Stimulated activated CD4-positive, alpha-beta T cell treated with anti-CD3 and anti-CD28 coated beads, TNF-alpha, amount 100 ng/mL, for 1 hour (primary cell): ENCODE results near the gene TSEN15.

Experiments used
- DNase-seq, 3 donors: peaks; one replicate each; pipeline ENCODE4 v3.0.0-alpha.2; 2020; ENCODE audit warnings: low read depth in 3 of 3, low spot score in 1 of 3

The TSEN15 gene

DNA sequence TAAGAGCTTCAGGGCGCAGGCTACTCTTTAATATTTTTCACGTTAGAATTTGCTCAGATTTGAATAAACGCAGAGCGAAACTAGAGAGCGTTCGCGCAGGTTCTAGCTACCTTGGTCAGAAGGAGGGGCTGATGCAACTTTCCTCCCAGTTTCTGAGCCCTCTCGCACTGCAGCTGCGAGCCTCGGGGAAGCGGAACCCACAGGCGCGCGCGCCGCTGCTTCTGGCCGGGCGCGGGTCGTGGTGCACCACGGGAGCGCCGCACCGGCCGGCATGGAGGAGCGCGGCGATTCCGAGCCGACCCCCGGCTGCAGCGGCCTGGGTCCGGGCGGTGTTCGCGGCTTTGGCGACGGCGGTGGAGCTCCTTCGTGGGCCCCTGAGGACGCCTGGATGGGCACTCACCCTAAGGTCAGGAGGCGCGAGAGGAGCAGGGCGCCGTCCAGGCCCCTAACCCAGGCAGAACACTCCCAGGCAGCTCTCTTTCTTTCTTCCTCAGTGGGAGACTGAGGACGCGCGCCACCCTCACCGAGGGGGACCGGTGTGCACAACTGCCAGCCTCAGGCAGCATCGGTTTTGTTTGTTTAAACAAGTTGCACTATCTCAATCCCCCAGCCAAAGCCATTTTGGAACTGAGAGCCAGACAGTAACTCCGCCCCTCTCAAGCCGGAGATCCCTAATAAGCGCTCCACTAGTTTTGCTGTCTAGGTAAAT, at the start of gene TSEN15:
Gene TSEN15, plus strand, starts transcription at position 246 of the 709 bp plus-strand sequence. Its CDS starts 26 bp downstream, at position 272.
- DNase-seq, result peak; percentile 31 to 69 (median 68)

GRCh38 chr1:184002071-184002470, 49.5 kb upstream of the TSEN15 start:
- DNase-seq, result no peak

DNA sequence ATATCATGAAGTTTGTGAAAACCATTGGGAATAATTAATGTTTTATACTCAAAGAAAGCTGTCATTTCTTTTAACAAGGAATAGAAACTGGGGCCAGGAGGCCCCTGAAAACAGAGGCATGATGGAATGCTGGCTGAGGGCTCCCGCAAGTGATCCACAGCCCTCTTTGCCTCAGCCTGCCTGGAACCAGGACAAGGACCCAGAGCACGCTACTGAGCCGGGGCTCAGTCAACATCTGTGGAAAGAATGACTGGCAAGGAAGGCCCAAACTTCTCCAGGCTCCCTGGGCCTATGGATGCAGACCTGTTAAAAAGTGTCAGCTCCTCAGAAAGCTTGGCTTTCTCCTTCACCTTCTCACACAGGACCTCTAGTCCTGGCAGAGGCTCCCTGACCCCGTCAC, 46.6 kb upstream of the TSEN15 start:
- DNase-seq, result no peak

DNA sequence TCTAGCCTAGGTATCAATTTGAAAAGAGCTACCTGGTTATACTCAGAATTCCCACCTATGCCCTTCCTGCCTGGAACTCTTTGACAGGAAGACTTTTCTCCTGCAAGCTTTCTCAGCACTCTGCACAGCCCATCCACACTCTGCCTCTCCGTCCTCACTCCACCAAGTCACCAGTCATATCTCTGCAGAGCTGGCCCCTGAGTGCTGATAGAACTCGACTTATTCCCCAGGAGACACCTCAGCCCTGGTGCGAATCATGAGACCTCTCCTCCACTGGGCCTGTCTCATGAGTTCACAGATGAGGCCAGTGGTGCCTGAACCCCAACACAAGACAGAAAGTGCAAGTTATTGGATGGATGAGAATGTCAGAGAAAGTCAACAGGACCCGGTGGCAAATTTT, 46.0 kb upstream of the TSEN15 start:
- no peak for DNase-seq

- no peak for DNase-seq
These were observed 40.7 kb upstream of the TSEN15 start for GRCh38 chr1:184010788-184011187.

DNA sequence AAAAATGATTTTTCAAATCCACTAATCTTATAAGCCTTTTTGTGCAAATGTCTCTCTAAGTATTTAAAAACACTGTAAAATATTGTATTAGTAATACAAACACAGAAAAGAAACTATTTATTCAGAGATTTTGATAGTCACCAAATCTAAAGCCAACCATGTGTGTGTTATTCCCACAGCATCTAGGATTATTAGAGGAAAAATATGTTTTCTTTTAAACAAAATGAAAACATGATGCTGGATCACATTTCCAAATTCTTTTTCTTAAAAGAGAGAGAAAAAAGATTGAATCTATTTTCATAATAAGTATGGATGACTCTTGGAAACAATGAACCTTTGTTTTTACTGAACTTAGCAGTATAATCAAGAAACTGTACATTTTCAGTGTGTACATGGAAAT, 39.3 kb upstream of the TSEN15 start:
- no peak for DNase-seq

DNA sequence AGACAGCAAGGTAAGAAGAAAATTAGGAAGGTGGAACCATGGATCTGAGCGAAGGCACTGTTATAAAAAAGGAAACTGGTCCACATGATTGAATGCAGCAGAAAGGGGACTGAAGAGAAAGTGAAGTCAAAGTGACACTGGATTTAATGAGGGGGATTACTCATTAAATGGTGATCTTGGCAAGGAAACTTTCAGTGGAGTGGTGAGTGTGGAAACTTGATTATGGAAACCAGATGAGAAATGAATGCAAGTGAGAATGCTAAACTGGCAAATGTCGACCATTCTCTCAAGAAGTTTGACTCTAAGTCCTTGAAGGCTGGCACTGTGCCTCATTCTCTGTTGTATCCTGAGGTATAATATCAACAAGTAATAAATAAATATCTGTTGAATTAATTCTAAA, 37.3 kb upstream of the TSEN15 start:
- no peak for DNase-seq

GRCh38 chr1:184016169-184016568, 35.4 kb upstream of the TSEN15 start:
- no peak for DNase-seq

DNA sequence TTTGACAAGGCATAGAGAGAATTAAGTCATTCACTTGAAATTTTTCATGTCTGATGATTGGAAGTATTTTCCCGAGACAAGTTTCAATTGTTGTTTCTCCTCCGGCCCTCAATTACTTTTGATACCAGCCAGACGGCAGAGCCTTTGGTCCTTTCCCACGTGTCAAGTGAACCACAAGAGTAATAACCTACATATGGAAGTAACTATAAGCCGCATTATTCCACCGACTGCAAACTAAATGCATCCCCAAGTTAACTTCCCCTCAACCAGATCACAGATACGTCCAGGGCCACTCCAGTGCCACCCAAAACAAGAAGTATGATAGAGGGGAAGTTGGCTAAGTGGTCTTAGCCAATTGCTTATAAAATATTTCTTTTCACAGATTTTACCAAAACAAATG, 34.2 kb upstream of the TSEN15 start:
- no peak for DNase-seq

DNA sequence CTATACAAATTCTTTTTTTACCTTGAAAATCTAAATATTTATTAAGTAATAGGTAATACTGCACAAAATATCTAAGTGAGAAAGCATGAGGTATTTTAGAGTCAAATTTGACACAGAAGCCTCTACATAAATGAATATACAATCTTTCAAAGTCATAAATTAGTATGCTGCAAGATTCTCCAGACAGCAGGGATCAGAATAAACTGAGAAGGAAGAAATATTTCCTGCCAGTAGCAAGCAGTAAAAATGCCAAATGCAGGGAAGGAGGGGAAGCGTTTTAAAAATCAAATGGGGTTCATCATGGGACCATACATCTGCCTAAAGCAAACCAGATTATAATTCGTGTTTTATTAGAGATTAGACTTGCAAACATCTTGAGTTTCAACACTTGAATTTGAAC, 32.9 kb upstream of the TSEN15 start:
- no peak for DNase-seq

GRCh38 chr1:184019069-184019468, 32.5 kb upstream of the TSEN15 start:
- no peak for DNase-seq

GRCh38 chr1:184019506-184019905, 32.0 kb upstream of the TSEN15 start:
- DNase-seq, result no peak

DNA sequence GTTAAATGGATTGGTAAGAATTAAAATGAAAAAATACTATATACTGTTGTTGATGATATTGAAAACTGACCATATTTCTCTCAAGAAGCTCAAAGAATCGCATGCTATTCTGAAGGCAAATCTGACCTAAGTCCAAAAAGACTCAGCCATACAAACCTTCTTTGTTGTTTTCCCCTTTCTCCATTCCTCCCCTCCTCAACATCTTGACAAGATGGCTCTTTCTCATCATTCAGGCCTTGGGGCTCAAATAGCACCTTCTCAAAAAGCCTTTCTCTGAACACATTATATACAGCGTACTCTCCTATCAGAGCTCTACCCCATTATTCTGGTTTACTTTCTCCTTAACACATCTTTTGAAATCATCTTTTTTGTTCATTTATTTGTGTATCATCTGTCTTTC, 31.2 kb upstream of the TSEN15 start:
- no peak for DNase-seq

GRCh38 chr1:184020855-184021254, 30.7 kb upstream of the TSEN15 start:
- no peak for DNase-seq

DNA sequence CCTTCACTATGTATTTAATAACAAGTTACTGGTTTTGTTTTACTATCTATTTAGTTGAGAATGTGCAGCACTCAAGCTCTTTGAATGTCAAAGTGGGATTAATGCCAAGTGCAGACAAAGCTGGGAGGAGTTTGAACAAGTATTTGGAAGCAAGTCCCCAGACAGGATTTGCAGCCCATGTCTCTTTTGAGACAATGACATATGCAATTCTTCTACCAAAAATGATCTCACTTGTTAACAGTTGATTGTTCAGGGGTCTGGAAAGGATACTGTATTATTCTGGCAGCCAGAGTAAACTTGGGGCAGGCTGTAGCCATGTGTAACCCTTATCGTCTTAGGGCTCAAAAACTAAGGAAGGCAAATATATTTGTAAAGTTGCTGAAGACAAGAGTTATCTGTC, 29.8 kb upstream of the TSEN15 start:
- no peak for DNase-seq

DNA sequence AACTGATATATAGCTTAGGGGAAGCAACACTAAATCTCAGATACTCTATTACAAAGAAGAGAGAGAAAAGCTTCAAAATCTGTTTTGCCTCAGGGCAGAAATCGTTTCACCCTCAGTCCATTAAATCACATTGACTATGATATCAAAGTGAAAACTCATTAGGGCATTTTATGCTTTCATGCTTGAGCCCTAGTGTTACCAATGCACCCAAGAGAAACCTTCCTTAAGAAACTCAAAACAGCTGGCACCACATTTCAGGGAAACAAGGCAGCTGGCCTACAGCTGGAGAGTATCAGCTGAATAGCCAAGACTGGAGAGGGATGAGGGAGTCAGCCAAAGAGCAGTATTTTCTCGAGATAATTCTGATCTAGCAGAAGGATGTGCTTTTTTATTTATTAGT, 28.9 kb upstream of the TSEN15 start:
- DNase-seq, result no peak

DNA sequence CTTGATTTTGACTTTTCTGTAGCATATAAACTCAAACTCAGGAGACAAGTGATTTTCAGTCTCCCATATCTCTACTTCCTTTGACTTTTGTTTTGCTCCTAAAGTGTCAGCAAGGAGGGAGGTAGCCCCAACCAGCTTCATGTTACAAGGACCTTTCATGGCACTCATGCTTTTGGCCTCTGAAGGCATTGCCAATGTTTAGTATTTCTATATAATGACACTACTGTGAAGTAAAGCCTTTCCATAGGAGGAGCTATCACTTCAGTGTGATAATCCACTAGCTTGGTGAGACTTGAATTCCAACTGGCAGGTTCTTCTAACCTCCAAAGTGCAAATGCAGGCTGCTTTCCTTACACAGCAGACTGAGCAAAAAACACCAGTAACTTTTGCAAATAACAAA, 28.4 kb upstream of the TSEN15 start:
- no peak for DNase-seq

DNA sequence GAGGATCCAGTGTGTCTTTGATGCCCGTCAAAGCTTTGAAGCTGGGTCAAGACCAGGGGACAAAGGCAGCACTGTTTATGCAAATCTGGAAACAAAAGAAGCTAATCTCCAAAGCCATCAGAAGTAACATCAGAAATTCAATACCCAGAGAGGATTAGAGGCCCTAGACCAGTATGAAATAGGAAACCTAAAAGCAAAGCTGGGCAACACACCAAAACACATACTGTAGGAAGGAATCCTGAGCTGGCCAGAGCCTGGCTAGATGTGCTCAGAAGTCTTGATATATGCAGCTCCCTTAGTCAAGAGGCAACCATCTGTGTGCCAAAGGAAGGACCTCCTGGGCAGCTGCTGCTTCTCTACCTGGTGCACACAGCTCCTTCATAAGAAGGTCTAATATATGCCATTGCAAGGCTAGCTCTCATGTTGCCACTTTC, 26.3 kb upstream of the TSEN15 start:
- no peak for DNase-seq

DNA sequence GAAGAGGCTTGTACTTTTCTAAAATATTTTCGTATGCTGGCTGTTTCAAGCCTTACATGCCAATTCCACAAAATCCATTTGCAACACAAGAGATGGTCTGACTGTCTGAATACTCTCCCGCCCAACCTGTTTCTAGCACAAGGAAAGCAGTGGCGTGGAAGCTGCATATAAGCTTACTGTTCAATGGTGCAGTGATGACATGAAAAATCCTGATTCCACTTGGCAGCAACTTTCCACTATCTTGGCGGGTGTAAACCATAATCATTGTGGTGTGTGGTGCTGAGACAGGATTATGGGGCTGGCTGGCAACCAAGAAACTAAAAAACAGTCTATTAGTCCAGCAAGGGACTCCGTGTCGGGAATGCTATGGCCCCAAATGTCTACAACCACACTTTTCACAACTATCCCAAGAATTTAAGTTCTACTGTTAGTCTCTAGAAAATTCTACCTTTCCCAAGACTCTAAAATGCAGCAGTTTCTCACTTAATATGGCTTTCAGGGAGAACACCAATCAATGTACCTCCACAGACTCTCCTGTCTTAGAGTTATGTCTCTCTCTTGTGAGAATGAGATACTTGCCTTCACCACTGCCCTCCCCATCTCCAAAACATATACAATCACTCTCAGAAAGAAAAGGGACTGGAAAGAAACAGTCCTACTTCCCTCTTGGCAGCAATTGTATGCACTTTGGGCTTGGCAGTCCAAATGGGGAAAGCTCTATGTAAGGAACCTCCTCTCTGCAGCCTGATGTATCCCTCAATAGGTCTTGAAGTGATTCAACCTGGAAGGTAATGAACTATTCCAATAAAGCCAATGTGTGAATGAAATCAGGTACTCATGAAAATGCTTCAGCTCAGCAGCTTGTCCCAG, 23.5 kb upstream of the TSEN15 start:
- no peak for DNase-seq

GRCh38 chr1:184028854-184029623, 22.5 kb upstream of the TSEN15 start:
- no peak for DNase-seq

GRCh38 chr1:184030433-184031091, 21.0 kb upstream of the TSEN15 start:
- no peak for DNase-seq
